ENCODE data around the gene AMBN.
"Not testable (repeated sequence)": the region's sequence is repeated elsewhere in the genome, so short reads cannot be mapped to it uniquely, and the experiment has no call there.

Gene AMBN

GRCh38 chr4:70608324-70608723, 16.3 kb downstream of the AMBN start:
- DNase-seq, result no peak

GRCh38 chr4:70613306-70614183, 21.5 kb downstream of the AMBN start:
- DNase-seq, result no peak

GRCh38 chr4:70614184-70614555, 22.1 kb downstream of the AMBN start:
- DNase-seq, result no peak

- DNase-seq, result no peak
Measured at GRCh38 chr4:70619288-70619687, 27.2 kb downstream of the AMBN start.

- DNase-seq, result no peak
Measured at GRCh38 chr4:70619778-70620177, 27.7 kb downstream of the AMBN start.

GRCh38 chr4:70623323-70623722, 31.3 kb downstream of the AMBN start:
- no peak for DNase-seq

GRCh38 chr4:70624226-70624793, 32.3 kb downstream of the AMBN start:
- DNase-seq, result no peak

GRCh38 chr4:70627620-70628019, 35.6 kb downstream of the AMBN start:
- DNase-seq, result no peak

- DNase-seq, result no peak
Measured at GRCh38 chr4:70628444-70628843, 36.4 kb downstream of the AMBN start, which contains the start of gene ENAM. Gene ENAM, plus strand, starts transcription at chr4:70628744. Its CDS starts 757 bp downstream, at chr4:70629501.

- no peak for DNase-seq
Measured at GRCh38 chr4:70629469-70630090, 37.5 kb downstream of the AMBN start.

- DNase-seq, result no peak
Measured at GRCh38 chr4:70630162-70630561, 38.1 kb downstream of the AMBN start.

GRCh38 chr4:70632028-70632427, 40.0 kb downstream of the AMBN start:
- DNase-seq, result no peak

GRCh38 chr4:70634482-70634881, 42.4 kb downstream of the AMBN start:
- DNase-seq, result no peak

- no peak for DNase-seq
Measured at GRCh38 chr4:70637239-70637913, 45.3 kb downstream of the AMBN start.

- DNase-seq, result no peak
Measured at GRCh38 chr4:70640192-70640591, 48.1 kb downstream of the AMBN start.

- DNase-seq, result not testable (repeated sequence)
Measured at GRCh38 chr4:70650741-70651140, 58.7 kb downstream of the AMBN start.

GRCh38 chr4:70651864-70652506, 59.9 kb downstream of the AMBN start:
- peak; percentile 49 for DNase-seq

- no peak for DNase-seq
Measured at GRCh38 chr4:70654605-70655011, 62.6 kb downstream of the AMBN start.
